ENCODE data around the gene DOCK1. TPM values are rescaled to one million over a fixed set of nuclear protein-coding genes. Genes with fewer than 3 reads are reported as not detected.

Gene DOCK1
- total and polyA plus RNA-seq, 8 donors: 46.4 to 77.7 (median 71.3) TPM

DNA sequence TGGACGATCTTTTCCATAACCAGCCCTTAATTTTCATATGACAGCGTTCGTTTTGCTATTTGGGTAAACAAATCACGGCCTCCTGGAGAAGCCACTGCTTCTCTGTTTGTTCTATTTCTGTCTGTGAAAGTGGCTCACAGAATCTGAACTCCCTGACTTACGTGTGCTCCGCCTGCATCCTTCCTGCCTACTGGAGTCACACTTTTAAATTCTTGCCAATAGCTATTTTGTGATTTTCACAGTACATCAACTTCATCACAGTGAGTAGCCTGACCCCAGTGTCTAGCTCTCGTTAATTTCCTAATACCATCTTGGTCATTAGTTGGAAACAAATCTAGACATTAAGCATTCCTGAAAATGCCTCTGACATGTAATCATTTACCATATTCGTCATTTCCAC, 594.9 kb downstream of the DOCK1 start:
- Histone ChIP-seq H3K4me3 (no peak overlapping the region), H3K9me3 (no peaks in the 10 kb centered on the region), H3K36me3 (no peaks in the 10 kb centered on the region), H3K27ac (no peak overlapping the region), H3K27me3 (peaks cover 0 to 12% of the 10 kb centered on the region in 2 donors), H3K4me1 (no peaks in the 10 kb centered on the region)
- no peak for ATAC-seq
- no peak for DNase-seq
- intact Hi-C loops (cut with DNase I): no loop called here
- TF ChIP-seq, protein P1, sequence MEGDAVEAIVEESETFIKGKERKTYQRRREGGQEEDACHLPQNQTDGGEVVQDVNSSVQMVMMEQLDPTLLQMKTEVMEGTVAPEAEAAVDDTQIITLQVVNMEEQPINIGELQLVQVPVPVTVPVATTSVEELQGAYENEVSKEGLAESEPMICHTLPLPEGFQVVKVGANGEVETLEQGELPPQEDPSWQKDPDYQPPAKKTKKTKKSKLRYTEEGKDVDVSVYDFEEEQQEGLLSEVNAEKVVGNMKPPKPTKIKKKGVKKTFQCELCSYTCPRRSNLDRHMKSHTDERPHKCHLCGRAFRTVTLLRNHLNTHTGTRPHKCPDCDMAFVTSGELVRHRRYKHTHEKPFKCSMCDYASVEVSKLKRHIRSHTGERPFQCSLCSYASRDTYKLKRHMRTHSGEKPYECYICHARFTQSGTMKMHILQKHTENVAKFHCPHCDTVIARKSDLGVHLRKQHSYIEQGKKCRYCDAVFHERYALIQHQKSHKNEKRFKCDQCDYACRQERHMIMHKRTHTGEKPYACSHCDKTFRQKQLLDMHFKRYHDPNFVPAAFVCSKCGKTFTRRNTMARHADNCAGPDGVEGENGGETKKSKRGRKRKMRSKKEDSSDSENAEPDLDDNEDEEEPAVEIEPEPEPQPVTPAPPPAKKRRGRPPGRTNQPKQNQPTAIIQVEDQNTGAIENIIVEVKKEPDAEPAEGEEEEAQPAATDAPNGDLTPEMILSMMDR (IDR thresholded peaks at IDR 0.05): no peak

Other genes with a start within 250 kb of the DOCK1 start
- not detected for gene C10orf90, start 234.7 kb upstream of the DOCK1 start, total RNA-seq
- 10 to 100 TPM; 12.6 to 29.8 (median 20.5) TPM for gene C10orf90, start 234.7 kb upstream of the DOCK1 start, polyA plus RNA-seq (ENCODE audit: insufficient read length in 6 of 6)